NCI-H2227 treated with DMSO at 0.1 percent for 48 hours (cell line): ENCODE results near the gene LRBA.
"Not testable (repeated sequence)": the region's sequence is repeated elsewhere in the genome, so short reads cannot be mapped to it uniquely, and the experiment has no call there.

Source experiments
- DNase-seq: peaks from one replicate; lab custom pipeline; 2025; lab: John Stamatoyannopoulos, UW

The LRBA gene

GRCh38 chr4:150564967-150565366 is 450.1 kb downstream of the LRBA start:
- DNase-seq = not testable (repeated sequence)

- DNase-seq = no peak
These were observed 452.3 kb downstream of the LRBA start for GRCh38 chr4:150562751-150563150.

GRCh38 chr4:150562250-150562649 is 452.8 kb downstream of the LRBA start:
- DNase-seq = no peak

- no peak for DNase-seq
These were observed 453.8 kb downstream of the LRBA start for GRCh38 chr4:150561143-150561737.

GRCh38 chr4:150557811-150558210 is 457.3 kb downstream of the LRBA start:
- DNase-seq = not testable (repeated sequence)

- no peak for DNase-seq
These were observed 467.8 kb downstream of the LRBA start for GRCh38 chr4:150547154-150547838.

GRCh38 chr4:150546286-150546685 is 468.8 kb downstream of the LRBA start:
- DNase-seq = no peak

GRCh38 chr4:150543042-150543441 is 472.0 kb downstream of the LRBA start:
- DNase-seq = no peak

GRCh38 chr4:150541681-150542080 is 473.4 kb downstream of the LRBA start:
- DNase-seq = no peak

GRCh38 chr4:150540959-150541360 is 474.1 kb downstream of the LRBA start:
- no peak for DNase-seq

- no peak for DNase-seq
These were observed 474.5 kb downstream of the LRBA start for GRCh38 chr4:150540536-150540935.

- DNase-seq = not testable (repeated sequence)
These were observed 477.2 kb downstream of the LRBA start for GRCh38 chr4:150537911-150538310.

- DNase-seq = no peak
These were observed 480.3 kb downstream of the LRBA start for GRCh38 chr4:150534818-150535217.

GRCh38 chr4:150533673-150534072 is 481.4 kb downstream of the LRBA start:
- DNase-seq = no peak

GRCh38 chr4:150525321-150525868 is 489.7 kb downstream of the LRBA start:
- no peak for DNase-seq

- no peak for DNase-seq
These were observed 496.5 kb downstream of the LRBA start for GRCh38 chr4:150518559-150518958.

GRCh38 chr4:150515135-150515534 is 499.9 kb downstream of the LRBA start:
- no peak for DNase-seq

- no peak for DNase-seq
These were observed 500.4 kb downstream of the LRBA start for GRCh38 chr4:150514709-150515108.

GRCh38 chr4:150510176-150510865 is 504.8 kb downstream of the LRBA start:
- DNase-seq = no peak

- not testable (repeated sequence) for DNase-seq
These were observed 507.4 kb downstream of the LRBA start for GRCh38 chr4:150507656-150508055.

- no peak for DNase-seq
These were observed 513.1 kb downstream of the LRBA start for GRCh38 chr4:150501983-150502382.

GRCh38 chr4:150501009-150501727 is 513.9 kb downstream of the LRBA start:
- DNase-seq = no peak
